ENCODE data around the gene SLC25A34. TPM values are rescaled to one million over a fixed set of nuclear protein-coding genes. Genes with fewer than 3 reads are reported as not detected.

SLC25A34 gene
- total and polyA plus RNA-seq, 5 experiments from 2014 or later, result 0.09 to 3.5 (median 0.30) TPM

GRCh38 chr1:15749399-15750291, 13.6 kb downstream of the SLC25A34 start:
- no peaks in the 10 kb centered on the region for H3K36me3 Mint-ChIP-seq
- POLR2A ChIA-PET, result no interaction called here
- peaks cover 0 to 2% (median 0%) of the 10 kb centered on the region in 9 donors for H3K9me3 Mint-ChIP-seq
- ATAC-seq (no peak), DNase-seq (no peak)
- H3K27ac Mint-ChIP-seq, result no peak overlapping the region
- peaks cover 3 to 28% (median 12%) of the 10 kb centered on the region in 5 donors for H3K27me3 Mint-ChIP-seq
- no peaks in the 10 kb centered on the region for H3K4me1 Mint-ChIP-seq
- no peak overlapping the region for H3K4me3 Mint-ChIP-seq

GRCh38 chr1:15750924-15751323, 14.9 kb downstream of the SLC25A34 start:
- DNase-seq, result no peak
- peaks cover 0 to 2% (median 0%) of the 10 kb centered on the region in 9 donors for H3K9me3 Mint-ChIP-seq
- H3K4me1 Mint-ChIP-seq, result peaks cover 0 to 6% (median 2%) of the 10 kb centered on the region in 4 donors
- H3K4me3 Mint-ChIP-seq, result no peak overlapping the region
- H3K27me3 Mint-ChIP-seq, result peaks cover 6 to 39% (median 16%) of the 10 kb centered on the region in 5 donors
- no peak for ATAC-seq
- H3K36me3 Mint-ChIP-seq, result no peaks in the 10 kb centered on the region
- H3K27ac Mint-ChIP-seq, result no peak overlapping the region
- POLR2A ChIA-PET, result no interaction called here

- H3K4me3 Mint-ChIP-seq, result peak overlapping the region in 1 of 10 donors; percentile 48
- peak overlapping the region in 2 of 10 donors; percentile 37 to 67 for H3K27ac Mint-ChIP-seq
- peaks cover 5 to 13% (median 9%) of the 10 kb centered on the region in 4 donors for H3K4me1 Mint-ChIP-seq
- no peak for ATAC-seq
- POLR2A ChIA-PET, result no interaction called here
- H3K27me3 Mint-ChIP-seq, result peaks cover 10 to 46% (median 21%) of the 10 kb centered on the region in 5 donors
- no peak for DNase-seq
- no peaks in the 10 kb centered on the region for H3K36me3 Mint-ChIP-seq
- H3K9me3 Mint-ChIP-seq, result peaks cover 0 to 2% (median 0%) of the 10 kb centered on the region in 9 donors
These were observed 15.7 kb downstream of the SLC25A34 start for GRCh38 chr1:15751717-15752116.

- Mint-ChIP-seq H3K4me3 (no peak overlapping the region), H3K4me1 (peaks cover 7 to 27% (median 19%) of the 10 kb centered on the region in 4 donors)
These were observed 17.7 kb downstream of the SLC25A34 start for GRCh38 chr1:15753776-15754175.

GRCh38 chr1:15755021-15755645, 19.1 kb downstream of the SLC25A34 start:
- no peaks in the 10 kb centered on the region for H3K36me3 Mint-ChIP-seq
- H3K4me3 Mint-ChIP-seq, result no peak overlapping the region
- H3K27ac Mint-ChIP-seq, result no peak overlapping the region
- DNase-seq (no peak), ATAC-seq (no peak)
- peaks cover 0 to 2% (median 0%) of the 10 kb centered on the region in 9 donors for H3K9me3 Mint-ChIP-seq
- POLR2A ChIA-PET, result no interaction called here
- H3K27me3 Mint-ChIP-seq, result peaks cover 19 to 70% (median 34%) of the 10 kb centered on the region in 5 donors
- H3K4me1 Mint-ChIP-seq, result peaks cover 7 to 27% (median 20%) of the 10 kb centered on the region in 4 donors

More at GRCh38 chr1:15753776-15754175, 17.7 kb downstream of the SLC25A34 start:
- Mint-ChIP-seq H3K36me3 (no peaks in the 10 kb centered on the region), H3K27me3 (peaks cover 17 to 61% (median 29%) of the 10 kb centered on the region in 5 donors), H3K9me3 (peaks cover 0 to 2% (median 0%) of the 10 kb centered on the region in 9 donors), H3K27ac (no peak overlapping the region)
- no peak for ATAC-seq
- no peak for DNase-seq
- POLR2A ChIA-PET, result no interaction called here

GRCh38 chr1:15755646-15756040, 19.6 kb downstream of the SLC25A34 start:
- no peak overlapping the region for H3K4me3 Mint-ChIP-seq
- ATAC-seq (no peak), DNase-seq (no peak)
- no peak overlapping the region for H3K27ac Mint-ChIP-seq
- peaks cover 0 to 2% (median 0%) of the 10 kb centered on the region in 9 donors for H3K9me3 Mint-ChIP-seq
- H3K27me3 Mint-ChIP-seq, result peaks cover 19 to 68% (median 37%) of the 10 kb centered on the region in 5 donors
- peaks cover 7 to 27% (median 20%) of the 10 kb centered on the region in 4 donors for H3K4me1 Mint-ChIP-seq
- POLR2A ChIA-PET, result no interaction called here
- H3K36me3 Mint-ChIP-seq, result no peaks in the 10 kb centered on the region

GRCh38 chr1:15756143-15757015, 20.3 kb downstream of the SLC25A34 start:
- peak overlapping the region in 7 of 10 donors; percentile 14 to 79 (median 49) for H3K4me3 Mint-ChIP-seq
- POLR2A ChIA-PET, result interaction anchor here (0.6 kb wide), 1 partner anchor 68 kb away, joined by 4 read pairs; no protein-coding TSS in a partner anchor
- peak; percentile 34 to 51 for ATAC-seq

GRCh38 chr1:15757016-15757543, 21.0 kb downstream of the SLC25A34 start:
- H3K9me3 Mint-ChIP-seq, result peaks cover 0 to 2% (median 0%) of the 10 kb centered on the region in 9 donors
- ATAC-seq (peak in 1 of 2 donors; percentile 31), DNase-seq (no peak)
- peak overlapping the region in 9 of 10 donors; percentile 8 to 79 (median 42) for H3K4me3 Mint-ChIP-seq
- H3K27ac Mint-ChIP-seq, result no peak overlapping the region
- H3K36me3 Mint-ChIP-seq, result no peaks in the 10 kb centered on the region
- peaks cover 23 to 55% (median 39%) of the 10 kb centered on the region in 5 donors for H3K27me3 Mint-ChIP-seq
- H3K4me1 Mint-ChIP-seq, result peaks cover 7 to 27% (median 20%) of the 10 kb centered on the region in 4 donors
- POLR2A ChIA-PET, result interaction anchor here (0.6 kb wide), 1 partner anchor 440 kb away, joined by 3 read pairs; no protein-coding TSS in a partner anchor

More at GRCh38 chr1:15756143-15757015, 20.3 kb downstream of the SLC25A34 start:
- H3K36me3 Mint-ChIP-seq, result no peaks in the 10 kb centered on the region
- peaks cover 0 to 2% (median 0%) of the 10 kb centered on the region in 9 donors for H3K9me3 Mint-ChIP-seq
- peaks cover 20 to 61% (median 42%) of the 10 kb centered on the region in 5 donors for H3K27me3 Mint-ChIP-seq
- peak overlapping the region in 1 of 10 donors; percentile 4 for H3K27ac Mint-ChIP-seq
- peak in 1 of 10 donors; percentile 18 for DNase-seq
- H3K4me1 Mint-ChIP-seq, result peaks cover 7 to 27% (median 20%) of the 10 kb centered on the region in 4 donors

GRCh38 chr1:15757575-15758342, 21.7 kb downstream of the SLC25A34 start:
- peak overlapping the region; percentile 24 to 84 (median 78) for H3K4me3 Mint-ChIP-seq
- POLR2A ChIA-PET, result interaction anchor here (0.6 kb wide), 1 partner anchor 439 kb away, joined by 3 read pairs; no protein-coding TSS in a partner anchor
- H3K27me3 Mint-ChIP-seq, result peaks cover 23 to 61% (median 41%) of the 10 kb centered on the region in 5 donors
- peaks cover 7 to 27% (median 20%) of the 10 kb centered on the region in 4 donors for H3K4me1 Mint-ChIP-seq
- ATAC-seq, result no peak
- H3K27ac Mint-ChIP-seq, result peak overlapping the region in 4 of 10 donors; percentile 15 to 74 (median 59)
- no peak for DNase-seq
- H3K9me3 Mint-ChIP-seq, result peaks cover 0 to 2% (median 0%) of the 10 kb centered on the region in 9 donors
- no peaks in the 10 kb centered on the region for H3K36me3 Mint-ChIP-seq

GRCh38 chr1:15758343-15758931, 22.4 kb downstream of the SLC25A34 start, which contains the start of gene FBLIM1:
Gene FBLIM1, plus strand, starts transcription at chr1:15758795. Its CDS starts 6,189 bp downstream, at chr1:15764984.
- POLR2A ChIA-PET, result no interaction called here
- no peaks in the 10 kb centered on the region for H3K36me3 Mint-ChIP-seq
- H3K27me3 Mint-ChIP-seq, result peaks cover 21 to 57% (median 39%) of the 10 kb centered on the region in 5 donors
- peaks cover 0 to 2% (median 0%) of the 10 kb centered on the region in 9 donors for H3K9me3 Mint-ChIP-seq
- peak within 1 kb of the TSS; percentile 68 to 84 (median 78) for H3K4me3 Mint-ChIP-seq
- H3K27ac Mint-ChIP-seq, result peak within 1 kb of the TSS in 4 of 10 donors; percentile 15 to 74 (median 59)
- ATAC-seq (peak; percentile 31 to 56), DNase-seq (peak in 1 of 10 donors; percentile 10)
- H3K4me1 Mint-ChIP-seq, result peaks cover 7 to 27% (median 20%) of the 10 kb centered on the region in 4 donors
